ENCODE measurements around the gene SEMA4D.

Gene SEMA4D

DNA sequence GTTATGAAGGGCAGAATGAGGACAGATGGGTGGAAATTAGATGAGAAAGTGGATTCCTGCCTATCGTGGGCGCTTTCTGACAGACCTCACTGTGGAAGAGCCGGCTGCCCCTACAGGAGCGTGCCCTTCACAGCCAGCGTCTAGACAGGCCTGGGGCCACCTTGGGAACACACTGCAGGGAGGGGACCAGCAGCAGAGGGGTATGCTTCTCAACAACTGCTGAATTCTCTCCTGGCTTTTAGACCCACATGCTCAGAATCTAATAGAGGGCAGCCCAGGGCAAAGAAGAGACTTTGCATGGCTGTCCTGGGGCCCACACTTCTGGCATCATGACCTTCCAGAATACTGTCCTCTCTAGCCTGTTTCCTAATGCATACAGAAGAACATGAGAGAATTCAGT is 2.1 kb upstream of the SEMA4D start:
- DNase-seq = no peak

DNA sequence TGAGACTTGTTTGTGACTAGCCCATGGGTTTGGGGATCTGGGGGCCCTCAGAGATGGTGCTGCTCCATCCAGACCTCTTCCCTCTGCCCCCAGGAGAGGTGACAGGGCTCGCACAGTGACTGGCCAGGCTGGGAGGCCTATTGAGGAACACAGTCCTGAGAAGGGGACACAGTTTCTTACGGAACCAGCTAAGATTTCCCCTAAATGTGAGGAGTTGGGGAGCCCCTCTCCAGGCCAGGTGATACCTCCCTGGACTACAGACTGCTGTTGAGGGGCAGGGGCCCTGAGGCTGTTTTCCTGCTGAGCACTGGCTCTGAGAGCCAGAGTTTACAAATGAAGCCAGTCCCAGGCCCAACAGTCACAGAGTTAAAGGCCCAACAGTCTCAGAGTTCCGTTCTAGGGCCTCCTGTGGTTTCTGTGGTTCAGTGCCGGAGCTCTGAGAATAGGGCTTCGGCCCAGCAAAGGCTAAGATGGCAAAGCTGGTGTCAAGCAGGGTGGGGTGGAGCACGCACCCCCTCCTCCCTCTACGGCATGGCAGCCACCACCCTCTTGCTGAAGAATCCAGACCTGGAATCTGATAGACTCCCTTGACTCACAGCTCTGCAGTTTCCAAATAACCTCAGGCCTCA is 1.1 kb upstream of the SEMA4D start:
- DNase-seq = no peak

DNA sequence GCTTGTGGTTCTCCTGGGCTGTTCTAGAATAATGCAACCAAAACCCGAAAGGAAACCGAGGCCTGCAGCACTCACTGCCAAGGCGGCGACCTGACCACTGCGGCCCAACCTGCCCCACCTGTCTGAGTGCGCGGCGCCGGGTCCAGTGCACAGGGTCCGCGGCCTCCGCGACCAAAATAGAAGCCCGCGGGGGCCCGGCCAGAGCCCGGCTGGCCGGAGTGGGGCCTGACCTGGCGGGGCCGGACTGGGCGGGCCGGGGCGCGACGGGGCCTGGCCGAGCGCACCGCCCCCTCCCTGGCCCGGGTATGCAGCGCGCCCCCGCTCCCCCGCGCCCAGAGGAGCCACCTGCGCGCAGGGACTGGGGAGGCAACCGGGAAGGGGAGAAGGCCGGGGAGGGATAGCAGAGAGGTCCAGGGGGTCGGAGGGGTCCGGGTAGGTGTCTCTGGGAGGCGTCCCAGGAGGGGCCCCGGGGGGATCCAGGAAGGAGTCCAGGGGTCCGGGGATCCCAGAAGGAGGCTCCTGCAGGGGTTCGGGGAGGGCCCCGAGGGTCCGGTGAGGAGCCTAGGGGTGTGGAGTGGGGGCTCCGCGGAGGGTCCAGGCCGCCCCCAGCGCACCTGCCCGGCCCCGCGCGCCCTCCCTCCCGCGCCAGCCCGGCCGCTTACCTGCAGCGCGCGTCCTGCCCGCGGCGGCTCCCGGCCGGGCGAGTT is 503 bp downstream of the SEMA4D start:
- no peak for DNase-seq

DNA sequence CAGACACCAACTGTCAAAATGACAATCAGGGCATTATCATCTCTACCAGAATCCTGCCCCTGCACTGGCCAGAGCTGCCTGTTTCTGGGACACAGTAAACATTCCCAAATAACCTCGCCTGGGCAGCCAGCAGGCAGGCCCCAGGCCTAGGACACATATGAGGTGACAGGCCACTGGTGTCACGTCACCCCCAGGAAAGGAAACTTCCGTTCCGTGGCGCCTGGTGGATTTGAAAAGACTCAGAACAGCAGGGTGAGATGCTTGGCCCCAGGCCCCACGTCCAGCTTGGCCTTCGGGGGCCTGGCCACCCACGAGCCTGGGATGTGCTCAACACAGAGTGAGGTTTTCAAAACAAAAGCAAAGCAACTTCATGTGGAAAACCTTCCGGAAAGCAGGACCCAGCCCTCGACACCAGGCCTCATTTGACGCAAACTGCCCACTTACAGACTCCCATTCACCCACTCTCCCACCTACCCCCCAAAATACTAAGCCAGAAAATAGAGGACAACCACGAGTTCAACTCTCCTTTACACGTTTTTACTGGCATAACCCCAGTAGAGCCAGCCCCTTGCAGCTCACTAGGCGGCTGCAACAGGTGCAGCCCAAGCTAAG is 1.2 kb downstream of the SEMA4D start:
- DNase-seq = no peak

DNA sequence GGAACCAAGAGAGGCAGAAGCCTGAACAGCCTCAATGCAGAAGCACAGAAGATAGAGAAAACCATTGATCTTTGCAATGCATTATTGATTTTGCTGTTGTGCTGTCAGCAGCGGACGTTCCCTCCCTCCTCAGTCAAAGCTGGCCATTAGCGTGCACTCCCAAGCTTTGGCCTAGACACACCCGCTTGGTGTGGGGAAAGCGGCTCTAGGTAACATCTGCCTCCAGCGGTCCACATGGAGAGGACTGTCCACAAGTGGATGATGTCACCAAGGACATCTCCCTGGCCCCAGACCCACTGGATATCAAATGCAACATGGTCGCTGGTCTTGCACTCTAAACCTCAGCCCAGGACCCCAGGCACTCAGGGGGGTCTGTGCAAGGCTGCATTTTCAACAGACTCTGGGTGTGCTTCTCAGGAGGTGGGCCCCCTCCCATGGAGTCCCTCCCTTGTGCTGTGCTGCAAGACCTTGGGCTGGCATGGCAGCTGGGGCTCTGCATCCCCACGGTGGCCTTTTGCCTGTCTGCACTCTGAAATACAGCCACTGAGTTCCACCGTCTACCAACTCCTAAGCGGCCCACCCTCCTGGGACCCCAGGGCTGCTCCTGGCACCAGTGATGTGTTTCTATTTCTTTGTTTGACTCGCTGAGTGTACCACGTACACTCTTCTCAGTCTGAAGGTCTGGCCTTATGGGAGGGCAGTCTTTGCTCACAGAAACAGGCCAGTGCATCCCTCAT is 1.9 kb downstream of the SEMA4D start:
- no peak for DNase-seq

DNA sequence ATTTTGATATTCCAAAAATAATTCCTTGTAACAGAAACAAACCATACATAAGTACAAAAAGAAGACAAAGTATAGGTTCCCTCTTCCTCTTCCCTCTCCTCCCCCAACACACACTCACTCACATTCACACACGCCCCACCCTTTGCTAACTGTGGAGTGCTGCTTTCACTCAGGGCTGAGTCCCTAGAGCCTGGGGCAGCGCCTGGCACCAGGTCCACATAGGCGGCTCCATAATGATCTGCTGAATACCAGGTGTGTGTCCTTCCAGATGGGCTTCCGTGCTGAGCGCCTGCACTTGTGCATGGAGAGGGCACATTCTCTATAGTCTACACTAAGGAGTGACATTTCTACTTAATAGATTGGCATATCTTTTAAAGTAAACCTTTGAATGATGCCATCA is 3.7 kb downstream of the SEMA4D start:
- no peak for DNase-seq

DNA sequence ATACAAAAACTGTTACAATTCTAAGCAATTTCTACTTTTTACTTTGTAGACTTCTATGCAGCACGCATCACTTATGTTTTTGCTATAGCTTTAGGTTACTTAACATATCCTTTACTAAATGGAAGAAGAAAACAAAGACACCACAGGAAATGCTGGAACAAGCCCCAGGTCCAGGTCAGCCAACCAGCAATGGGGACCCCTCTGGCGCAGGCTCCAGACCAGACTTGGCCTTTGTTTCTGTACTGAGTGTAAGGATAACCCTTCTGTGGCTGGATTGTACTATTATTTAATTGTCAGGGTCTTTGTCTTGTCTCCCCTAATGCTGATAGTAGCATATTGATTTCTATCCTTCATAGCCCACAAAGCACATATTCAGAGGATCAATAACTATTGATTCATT is 4.2 kb downstream of the SEMA4D start:
- no peak for DNase-seq

DNA sequence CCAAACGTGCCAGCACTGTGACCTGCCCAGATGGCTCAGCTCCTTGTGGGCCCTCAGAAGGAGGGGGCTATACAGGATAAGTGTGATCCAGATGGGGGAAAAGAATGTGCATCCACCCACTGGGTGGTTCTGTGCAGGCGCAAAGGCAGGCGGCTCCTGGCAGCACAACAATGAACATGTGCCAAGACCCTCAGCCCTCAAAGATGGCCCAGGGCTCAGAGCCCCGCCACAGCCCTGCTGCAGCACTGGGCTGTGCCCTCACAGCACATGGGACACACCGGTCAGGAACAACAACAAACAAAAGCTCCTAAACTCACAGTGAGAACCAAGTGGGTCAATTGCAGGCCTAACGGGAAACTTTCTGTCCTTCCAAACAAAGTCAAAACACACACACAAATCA is 4.7 kb downstream of the SEMA4D start:
- no peak for DNase-seq

DNA sequence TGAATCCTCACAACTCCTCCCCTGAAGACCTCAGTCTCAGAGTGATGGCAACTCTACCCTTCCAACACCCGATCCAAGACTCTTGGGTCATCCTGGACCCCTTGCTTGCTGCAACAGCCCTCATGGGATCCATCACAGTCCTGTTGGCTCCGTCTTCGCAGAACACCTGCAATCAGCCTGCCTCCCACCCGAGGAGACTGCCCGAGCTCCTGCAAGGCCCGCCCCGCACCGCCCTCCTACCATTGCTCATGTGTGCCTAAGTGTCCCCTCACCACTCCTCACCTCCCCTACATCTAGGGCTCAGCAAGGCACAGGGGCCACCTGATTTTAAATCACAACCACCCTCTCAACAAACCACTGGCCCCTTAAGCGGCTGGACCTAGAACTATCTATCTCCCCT is 5.3 kb downstream of the SEMA4D start:
- no peak for DNase-seq

DNA sequence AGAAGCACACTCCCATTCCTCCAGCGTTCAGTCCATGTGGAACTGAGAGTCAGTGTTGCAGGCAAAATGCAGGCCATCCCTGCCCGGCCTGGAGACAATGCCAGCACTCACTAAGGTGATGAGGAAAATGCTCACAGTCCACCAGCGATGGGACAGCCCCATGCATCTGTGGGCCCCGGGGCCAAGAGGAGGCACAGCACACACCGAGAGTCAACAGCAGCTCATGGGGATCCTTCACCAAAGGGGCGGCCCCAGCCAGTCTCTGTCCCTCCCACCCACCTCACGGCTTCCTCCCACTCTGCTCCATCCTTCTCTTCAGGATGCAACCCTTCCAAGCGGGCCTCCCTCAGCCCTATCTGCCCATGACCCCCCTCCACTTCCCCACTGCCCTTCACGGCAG is 6.2 kb downstream of the SEMA4D start:
- no peak for DNase-seq

DNA sequence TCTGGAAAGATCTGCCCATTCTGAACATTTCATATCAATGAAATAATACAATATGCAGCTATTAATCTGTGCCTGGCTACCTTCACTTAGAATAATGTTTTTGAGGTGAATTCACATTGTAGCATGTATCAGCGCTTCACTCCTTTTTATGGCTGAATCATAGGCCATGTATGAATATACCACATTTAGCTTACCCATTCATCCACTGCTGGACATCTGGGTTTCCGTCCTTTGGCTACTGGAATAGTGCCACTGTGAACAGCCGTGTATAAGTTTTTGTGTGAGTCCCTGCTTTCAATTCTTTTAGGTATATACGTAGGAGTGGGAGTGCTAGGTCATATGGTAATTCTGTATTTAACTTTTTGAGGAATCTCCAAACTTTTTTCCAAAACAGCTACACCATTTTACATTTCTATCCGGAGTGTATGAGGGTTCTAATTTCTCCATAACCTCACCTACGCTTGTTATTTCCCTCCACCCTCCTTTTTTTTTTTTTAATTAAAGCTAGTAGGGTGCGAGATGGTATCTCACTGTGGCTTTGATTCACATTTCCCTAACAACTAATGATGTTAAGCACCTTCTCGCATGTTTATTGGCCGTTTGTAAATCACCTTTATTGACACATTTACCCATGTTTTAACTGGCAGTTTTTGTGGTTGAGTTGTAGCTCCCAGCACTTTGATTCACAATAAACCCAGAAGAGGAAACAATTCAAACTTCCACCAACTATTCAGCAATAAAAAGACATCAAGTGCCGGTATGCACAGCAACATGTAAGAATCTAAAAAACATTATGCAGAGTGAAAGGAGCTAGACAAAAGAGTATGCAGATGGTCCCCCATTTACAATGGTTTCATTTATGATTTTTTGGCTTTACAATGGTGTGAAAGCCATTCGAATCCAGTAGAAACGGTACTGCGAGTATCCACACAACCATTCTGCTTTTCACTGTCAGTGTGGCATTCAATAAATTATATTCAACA is 8.1 kb downstream of the SEMA4D start:
- no peak for DNase-seq

DNA sequence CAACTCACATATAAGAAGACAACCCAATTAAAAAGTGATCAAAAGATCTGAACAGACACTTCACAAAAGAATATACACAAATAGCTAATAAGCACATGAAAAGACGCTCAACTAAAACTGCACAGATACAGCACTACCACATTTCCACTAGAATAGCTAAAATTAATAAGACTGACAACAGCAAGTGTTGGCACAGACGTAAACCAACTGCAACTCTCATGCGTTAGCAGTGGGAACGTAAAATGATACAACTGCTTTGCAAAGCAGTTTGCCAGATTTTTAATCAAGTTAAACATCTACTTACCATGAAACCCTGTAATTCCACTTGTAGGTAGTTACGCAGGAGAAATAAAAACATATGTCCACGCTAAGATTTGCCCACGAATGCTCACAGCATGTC is 9.0 kb downstream of the SEMA4D start:
- DNase-seq = no peak

DNA sequence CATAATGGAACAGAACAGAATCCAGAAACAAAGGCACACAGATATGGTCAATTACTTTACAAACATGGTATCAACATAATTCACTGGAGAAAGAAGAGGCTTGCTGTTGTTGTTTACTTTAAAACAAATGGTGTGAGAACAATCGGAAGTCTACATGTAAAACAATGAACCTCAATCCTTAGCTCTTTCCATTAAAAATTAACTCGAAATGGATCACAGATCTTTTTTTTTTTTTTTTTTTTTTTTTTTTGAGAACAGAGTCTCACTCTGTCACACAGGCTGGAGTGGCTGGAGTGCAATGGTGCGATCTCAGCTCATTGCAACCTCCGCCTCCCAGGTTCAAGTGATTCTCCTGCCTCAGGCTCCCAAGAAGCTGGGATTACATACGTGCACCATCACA is 9.8 kb downstream of the SEMA4D start:
- no peak for DNase-seq

DNA sequence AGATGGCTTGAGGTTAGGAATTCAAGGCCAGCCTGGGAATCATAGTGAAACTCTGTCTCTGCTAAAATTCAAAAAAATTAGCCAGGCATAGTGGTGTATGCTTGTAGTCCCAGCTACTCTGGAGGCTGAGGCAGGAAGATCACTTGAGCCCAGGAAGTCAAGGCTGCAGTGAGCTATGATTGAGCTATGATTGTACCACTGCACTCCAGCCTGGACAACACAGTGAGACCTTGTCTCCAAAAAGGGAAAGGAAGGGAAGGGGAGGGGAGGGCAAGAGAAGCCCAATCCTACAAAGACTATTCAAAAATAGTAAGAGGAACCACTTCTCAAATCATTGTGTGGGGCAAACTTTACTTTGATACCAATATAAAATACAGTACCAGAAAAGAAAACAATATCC is 11.2 kb downstream of the SEMA4D start:
- DNase-seq = no peak

DNA sequence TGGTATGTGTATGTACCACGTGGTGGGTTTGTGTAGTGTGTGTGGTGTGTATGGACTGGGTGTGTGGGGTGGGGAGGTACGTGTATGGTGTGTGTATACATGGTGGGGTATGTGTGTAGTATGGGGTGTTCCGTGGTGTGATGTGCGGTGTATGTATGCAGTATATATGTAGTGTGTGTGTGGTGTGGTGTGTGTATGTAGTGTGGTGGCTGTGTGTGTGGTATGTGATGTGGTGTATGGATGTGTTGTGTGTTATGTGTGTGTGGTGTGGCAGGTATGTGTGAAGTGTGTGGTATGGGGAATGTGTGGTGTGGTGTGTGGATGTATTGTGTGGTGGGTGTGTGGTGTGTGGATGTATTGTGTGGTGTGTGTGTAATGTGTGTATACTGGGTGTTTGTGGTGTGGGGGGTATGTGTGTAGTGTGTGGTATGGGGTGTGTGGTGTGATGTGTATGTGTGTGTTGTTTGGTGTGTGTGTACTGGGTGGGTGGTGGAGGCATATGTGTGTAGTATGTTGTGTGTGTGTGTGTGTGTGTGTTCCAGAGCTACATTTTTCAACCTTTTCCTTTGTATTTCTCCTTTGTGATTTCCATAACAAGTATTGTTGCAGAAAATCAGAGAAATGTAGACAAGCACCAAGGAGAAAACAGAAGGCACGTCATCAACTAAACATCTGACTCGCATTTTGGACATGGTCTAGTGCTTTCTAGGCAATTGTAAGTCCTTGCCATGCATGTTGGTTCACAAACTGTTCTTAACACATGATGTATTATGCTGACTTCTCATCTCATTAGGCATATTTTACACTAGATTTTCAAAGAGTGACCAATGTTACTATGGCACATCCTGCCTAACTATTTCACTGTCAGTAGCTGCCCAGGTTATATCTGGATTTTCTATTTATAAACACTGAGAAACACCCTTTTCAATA is 13.2 kb downstream of the SEMA4D start:
- DNase-seq = no peak

DNA sequence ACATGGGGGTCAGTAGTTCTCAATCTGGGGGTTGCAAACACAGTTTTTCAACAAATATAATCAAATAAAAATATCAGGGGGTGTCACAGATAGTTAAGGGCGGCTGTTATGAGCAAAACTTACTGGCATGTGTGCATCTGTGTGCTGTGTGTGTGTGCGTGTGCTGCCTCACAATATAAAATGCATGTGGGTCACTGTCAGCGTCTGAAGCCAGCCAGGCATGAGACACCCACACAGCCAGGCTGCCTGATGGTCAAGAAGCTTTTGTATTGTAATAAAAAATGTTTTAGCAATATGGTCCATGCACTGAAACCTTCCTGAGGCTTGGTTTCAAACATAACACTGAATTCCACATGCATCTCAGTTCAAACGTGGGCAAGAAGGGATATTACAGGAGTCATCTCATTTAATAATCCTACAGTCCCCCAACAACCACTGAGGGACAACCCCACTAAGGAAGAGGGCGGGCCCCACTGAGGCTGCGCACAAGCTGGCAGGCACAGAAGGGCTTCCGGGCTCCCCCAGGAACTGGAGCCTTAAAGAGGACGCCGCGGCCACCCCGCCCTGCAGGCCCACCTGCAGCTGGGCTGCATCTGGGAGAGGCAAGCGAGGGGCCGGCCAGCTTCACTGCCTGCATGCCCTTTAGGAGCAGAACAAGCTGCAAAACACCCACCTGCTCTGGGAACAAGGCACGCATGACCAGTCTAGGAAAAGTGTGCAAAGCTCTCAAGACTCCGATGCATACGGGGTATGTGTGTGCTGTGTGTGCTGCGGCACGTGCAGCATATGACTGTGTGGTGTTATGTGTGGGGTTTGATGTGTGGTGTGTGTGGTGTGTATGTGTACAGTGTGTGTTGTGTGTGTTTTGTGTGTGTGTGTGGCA is 14.1 kb downstream of the SEMA4D start:
- DNase-seq = no peak

DNA sequence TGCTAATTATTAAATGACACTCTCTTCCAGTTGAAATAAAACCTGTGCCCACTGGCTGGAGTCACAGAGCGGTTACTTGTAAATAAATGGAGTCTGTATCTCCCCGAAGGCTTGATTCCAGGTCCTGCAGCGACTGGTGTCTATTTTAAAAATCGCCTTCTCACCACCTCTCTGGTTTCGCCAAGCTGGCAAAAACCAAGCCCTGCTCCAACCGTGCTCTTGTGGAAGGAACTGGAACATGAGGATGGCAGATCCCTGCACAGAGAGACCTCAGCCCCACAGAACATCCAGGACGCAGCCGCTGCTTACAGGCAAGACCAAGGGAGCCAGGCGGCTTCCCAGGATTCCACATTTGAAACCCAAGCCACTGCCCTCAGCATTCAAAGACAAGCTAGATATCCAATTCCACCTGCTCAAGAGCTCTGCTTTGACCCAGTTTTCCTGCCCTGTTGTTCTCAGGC is 15.0 kb downstream of the SEMA4D start:
- DNase-seq = no peak

DNA sequence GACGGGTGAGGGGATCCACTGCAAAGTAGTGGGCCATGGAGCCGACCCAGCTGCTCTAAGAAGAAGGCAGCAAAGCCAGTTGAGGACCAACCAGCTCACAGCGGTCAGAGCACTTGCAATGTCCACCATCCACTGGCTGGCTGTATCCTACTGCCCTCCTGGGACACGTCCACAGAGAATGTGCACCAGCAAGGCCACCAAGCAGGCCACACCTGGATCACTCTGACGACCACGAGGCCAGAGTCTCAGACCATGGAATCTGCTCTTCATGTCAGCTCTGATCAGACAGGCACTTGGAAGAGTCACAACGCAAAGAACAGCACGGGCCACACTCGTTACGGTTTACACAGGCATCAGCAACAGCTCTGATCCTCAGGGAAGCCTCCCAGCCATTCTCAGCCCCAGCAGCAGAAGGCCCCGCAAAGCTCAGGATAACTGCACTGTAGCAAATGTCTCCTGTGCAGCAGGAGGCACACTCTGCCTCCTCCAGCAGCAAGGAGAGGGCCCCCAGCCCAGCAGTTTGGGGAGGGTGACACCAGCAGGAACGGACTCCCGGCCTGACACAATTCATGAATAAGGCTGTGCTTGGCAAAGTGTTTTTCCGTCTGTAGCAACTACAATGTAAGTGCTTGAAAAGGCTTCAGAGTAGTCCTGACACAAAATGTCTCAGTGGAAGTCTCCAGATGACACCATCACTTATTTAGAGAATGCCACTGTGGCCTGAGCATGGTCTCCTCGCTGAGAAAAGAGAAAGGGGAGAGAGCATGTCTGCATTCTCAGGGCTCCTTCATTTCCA is 15.7 kb downstream of the SEMA4D start:
- DNase-seq = no peak

DNA sequence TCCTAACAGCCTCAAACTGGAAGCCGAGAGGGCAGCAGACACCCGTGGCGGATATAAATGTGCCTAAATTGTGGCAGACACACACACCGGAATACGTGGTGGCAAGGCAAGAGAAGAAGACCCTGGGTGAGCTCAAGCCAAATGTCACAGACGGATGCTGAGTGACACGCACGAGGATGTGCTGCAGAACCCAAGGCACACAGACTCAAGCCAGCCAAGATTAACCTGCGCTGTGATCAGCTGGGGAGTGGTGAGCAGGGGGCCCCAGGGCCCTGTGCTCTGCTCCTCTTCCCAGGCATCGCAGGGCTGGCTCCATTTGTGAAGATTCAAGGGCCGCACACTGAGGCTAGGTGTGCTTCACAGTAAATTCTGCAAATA is 16.4 kb downstream of the SEMA4D start:
- DNase-seq = no peak

All from NCI-H226 (cell line).